VCaP (cell line): Measurements from ENCODE around the gene FAM221B.

ENCODE experiments used
- H3K27ac ChIP-seq: fragments of 450-650 bp; 2 replicates; pipeline ENCODE4 v1.5.1; 2017
- TF ChIP-seq, protein P1 (sequence below): fragments of 450-650 bp; conservative IDR thresholded peaks from 2 replicates; pipeline ENCODE4 v1.5.1; 2017; ENCODE audit warnings: mild to moderate bottlenecking, moderate library complexity

FAM221B gene

DNA sequence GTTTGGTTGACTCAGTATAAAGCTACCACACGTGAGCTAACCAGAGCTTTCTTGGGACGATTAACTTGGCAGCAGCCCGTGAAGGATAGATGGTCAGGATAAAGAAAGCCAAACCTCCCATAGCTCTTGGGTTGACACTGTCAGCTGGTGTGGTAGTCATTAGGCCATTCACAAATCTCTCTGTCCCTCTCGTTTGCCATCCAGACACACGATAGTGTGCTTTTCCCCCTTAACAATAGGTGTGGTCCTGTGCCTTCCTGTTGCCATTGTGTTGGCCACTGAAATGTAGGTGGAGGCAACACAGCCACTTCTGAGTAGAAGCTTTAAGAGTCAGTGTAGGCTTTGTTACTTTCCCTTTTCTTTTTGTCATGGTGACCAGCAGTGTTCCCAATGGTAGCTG, 29.9 kb upstream of the FAM221B start:
- TF ChIP-seq, protein P1, sequence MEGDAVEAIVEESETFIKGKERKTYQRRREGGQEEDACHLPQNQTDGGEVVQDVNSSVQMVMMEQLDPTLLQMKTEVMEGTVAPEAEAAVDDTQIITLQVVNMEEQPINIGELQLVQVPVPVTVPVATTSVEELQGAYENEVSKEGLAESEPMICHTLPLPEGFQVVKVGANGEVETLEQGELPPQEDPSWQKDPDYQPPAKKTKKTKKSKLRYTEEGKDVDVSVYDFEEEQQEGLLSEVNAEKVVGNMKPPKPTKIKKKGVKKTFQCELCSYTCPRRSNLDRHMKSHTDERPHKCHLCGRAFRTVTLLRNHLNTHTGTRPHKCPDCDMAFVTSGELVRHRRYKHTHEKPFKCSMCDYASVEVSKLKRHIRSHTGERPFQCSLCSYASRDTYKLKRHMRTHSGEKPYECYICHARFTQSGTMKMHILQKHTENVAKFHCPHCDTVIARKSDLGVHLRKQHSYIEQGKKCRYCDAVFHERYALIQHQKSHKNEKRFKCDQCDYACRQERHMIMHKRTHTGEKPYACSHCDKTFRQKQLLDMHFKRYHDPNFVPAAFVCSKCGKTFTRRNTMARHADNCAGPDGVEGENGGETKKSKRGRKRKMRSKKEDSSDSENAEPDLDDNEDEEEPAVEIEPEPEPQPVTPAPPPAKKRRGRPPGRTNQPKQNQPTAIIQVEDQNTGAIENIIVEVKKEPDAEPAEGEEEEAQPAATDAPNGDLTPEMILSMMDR: no peak
- H3K27ac ChIP-seq: no peak overlapping the region

DNA sequence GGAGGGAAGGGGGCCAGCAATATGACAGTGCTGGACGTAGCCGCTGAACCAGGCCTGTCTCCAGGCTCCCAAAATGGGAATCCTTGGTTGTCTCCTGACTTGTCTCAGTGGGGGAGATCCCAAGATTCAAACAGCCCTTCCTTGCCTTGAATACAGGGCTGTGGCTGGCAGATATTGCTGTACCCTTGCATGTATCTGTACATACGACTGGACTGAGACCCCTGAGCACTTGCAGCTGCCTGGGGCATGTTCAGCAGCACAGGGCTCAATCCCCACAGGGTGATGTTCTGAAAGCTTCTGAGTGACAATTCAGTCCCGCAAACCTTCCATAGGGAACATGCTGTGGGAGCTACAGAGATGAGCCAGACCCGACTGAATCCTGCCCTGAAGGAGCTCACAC, 28.4 kb upstream of the FAM221B start:
- H3K27ac ChIP-seq: no peak overlapping the region
- TF ChIP-seq, protein P1: no peak

DNA sequence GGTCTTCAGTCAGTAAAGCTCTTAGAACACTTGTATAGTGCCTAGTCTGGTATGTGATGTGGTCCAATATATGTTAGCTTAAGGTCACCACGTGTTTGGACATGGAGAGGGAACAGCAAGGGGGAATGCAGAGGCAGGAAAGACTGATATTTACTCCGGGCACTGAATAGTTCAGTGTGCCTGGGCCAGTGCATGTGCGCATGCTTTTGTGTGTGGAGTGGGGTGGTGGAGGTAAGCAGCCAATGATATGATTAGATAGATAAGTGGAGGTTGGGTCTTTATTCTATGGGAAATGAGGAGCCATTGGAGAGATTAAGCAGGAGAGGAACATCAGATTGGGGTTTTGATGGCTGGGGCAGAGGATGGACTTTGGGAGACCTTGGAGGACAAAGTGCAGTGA, 27.7 kb upstream of the FAM221B start:
- TF ChIP-seq, protein P1: no peak
- no peak overlapping the region for H3K27ac ChIP-seq

DNA sequence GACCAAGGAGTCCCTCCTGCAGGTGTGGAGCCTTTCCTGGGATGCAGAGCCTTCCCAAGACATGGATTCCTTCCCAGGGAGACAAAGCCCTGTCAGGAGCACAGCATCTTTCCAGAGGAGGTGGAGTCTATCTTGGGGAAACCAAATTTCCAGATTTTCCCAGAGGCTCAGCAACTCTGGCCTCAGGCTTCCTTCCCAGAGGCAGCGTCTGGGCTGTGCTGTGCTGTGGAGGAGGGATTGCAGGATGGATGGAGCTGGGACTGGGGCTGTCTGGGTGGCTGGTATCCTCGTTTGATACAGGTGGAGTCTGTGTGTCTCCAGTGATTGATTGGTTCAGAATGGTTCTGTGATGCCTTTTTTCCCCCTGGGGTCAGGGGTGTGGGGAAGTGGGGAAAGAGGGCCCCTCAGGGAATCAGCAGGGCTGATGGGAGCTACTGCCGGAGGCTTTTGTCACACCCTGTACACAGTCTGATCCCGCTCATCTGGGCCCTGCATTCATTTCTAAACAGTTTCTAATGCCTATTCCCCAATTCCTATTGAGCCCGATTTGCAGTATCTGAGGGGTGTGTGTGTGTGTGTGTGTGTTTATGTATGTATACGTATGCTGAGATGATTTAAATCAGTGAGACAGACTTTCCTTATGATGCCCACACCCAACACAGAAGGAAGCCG, 25.7 kb upstream of the FAM221B start:
- TF ChIP-seq, protein P1: no peak
- H3K27ac ChIP-seq: no peak overlapping the region

DNA sequence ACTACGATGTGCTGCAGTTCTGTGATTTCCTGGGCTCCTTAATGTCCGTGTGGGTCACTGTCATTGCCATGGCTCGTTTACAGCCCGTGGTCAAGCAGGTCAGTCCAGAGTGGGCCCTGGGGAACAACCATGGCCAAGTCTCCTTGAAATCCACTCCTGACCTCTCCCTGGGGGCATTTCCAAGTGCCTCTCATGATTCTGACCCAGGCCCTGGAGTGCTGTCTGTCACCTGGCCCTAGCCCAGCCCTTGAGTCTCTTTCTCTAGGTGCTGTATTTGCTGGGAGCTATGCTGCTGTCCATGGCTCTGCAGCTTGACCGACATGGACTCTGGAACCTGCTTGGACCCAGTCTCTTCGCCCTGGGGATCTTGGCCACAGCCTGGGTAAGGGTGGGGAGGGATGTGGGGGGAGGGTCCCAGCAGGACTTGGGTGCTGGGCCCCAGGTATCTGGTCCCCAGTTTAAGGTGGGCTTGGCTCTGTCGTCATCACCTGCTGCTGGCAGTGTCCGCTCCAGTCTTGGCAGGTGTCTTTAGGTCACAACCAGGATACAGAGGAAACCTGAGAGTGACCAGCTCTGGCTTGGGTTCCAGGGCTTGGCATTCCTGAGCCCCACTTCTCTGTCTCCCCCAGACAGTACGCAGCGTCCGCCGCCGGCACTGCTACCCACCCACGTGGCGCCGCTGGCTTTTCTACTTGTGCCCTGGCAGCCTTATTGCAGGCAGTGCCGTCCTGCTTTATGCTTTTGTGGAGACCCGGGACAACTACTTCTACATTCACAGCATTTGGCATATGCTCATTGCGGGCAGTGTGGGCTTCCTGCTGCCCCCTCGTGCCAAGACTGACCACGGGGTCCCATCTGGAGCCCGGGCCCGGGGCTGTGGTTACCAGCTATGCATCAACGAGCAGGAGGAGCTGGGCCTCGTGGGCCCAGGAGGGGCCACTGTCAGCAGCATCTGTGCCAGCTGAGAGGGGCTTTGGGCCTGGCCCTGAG, 24.6 kb upstream of the FAM221B start:
- H3K27ac ChIP-seq: no peak overlapping the region

DNA sequence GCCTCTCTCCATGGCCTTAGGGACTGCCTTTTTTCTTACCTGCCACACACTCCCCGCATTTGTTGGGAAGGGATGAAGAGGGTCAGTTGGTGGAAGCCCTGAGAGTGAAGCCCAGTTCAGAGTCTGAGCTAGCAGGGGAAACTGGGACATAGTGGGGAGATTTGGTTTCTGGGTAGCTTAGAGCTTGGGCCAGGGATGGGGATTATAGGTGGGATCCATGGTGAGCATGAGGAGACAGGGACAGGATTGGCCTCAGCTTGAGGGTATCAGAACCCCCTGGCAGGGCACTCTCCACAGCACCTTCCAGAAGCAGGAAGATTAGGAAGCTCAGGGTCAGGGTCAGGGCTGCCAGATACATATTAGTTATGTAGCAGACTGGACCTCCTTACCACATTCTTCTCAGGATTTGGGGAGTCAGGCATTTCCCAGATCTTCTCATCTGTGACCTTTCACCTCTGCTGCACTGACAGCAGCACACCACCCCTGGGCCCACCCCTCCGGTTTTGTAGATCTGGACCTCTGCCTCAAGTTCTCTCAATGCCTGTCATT, 23.8 kb upstream of the FAM221B start:
- TF ChIP-seq, protein P1: no peak
- no peak overlapping the region for H3K27ac ChIP-seq

More for the DNA sequence above, 24.6 kb upstream of the FAM221B start:
- TF ChIP-seq, protein P1: no peak
